Fibroblast of skin of back (primary cell): ENCODE measurements around the gene TAC3.
"Not testable (repeated sequence)": the region's sequence is repeated elsewhere in the genome, so short reads cannot be mapped to it uniquely, and the experiment has no call there.

ENCODE experiments used
- DNase-seq: peaks from one replicate; pipeline ENCODE4 v3.0.0-alpha.2; 2013

The TAC3 gene

GRCh38 chr12:56980941-56981530 is 35.3 kb downstream of the TAC3 start:
- DNase-seq = no peak

GRCh38 chr12:56980268-56980667 is 36.1 kb downstream of the TAC3 start:
- DNase-seq = no peak

GRCh38 chr12:56979628-56980027 is 36.7 kb downstream of the TAC3 start:
- DNase-seq = no peak

- no peak for DNase-seq
These were observed 37.8 kb downstream of the TAC3 start for GRCh38 chr12:56978397-56979138.

GRCh38 chr12:56977361-56977760 is 39.0 kb downstream of the TAC3 start:
- not testable (repeated sequence) for DNase-seq

- DNase-seq = not testable (repeated sequence)
These were observed 42.1 kb downstream of the TAC3 start for GRCh38 chr12:56974224-56974623.

- DNase-seq = not testable (repeated sequence)
These were observed 47.4 kb downstream of the TAC3 start for GRCh38 chr12:56968910-56969309.

- DNase-seq = not testable (repeated sequence)
These were observed 50.2 kb downstream of the TAC3 start for GRCh38 chr12:56965997-56966642.

- not testable (repeated sequence) for DNase-seq
These were observed 51.2 kb downstream of the TAC3 start for GRCh38 chr12:56965124-56965523.

GRCh38 chr12:56963557-56963956 is 52.8 kb downstream of the TAC3 start:
- DNase-seq = not testable (repeated sequence)

GRCh38 chr12:56962247-56962646 is 54.1 kb downstream of the TAC3 start:
- DNase-seq = not testable (repeated sequence)
